ENCODE data around the gene MZF1. TPM values are rescaled to one million over a fixed set of nuclear protein-coding genes. Genes with fewer than 3 reads are reported as not detected.
A peak's percentile ranks its signal among the peaks of the same experiment; 100 is the strongest.

MZF1 gene
- total RNA-seq, 1 experiment from 2014 or later = 25.9 TPM

GRCh38 chr19:58521651-58522050 lies 51.5 kb downstream of the MZF1 start:
- TF ChIP-seq TCF7L2 (IDR thresholded peaks at IDR 0.05; ENCODE audit: low read depth, low read length) (no peak), SIN3A (IDR thresholded peaks at IDR 0.05; ENCODE audit: borderline replicate concordance, insufficient read depth, low read depth, low read length) (no peak)
- no peak for DNase-seq (ENCODE audit: low read depth, low spot score)
- Histone ChIP-seq H3K27ac (ENCODE audit: low read length) (peak overlapping the region; percentile 75), H3K27me3 (ENCODE audit: control insufficient read depth, insufficient read depth, low read length) (no peaks in the 10 kb centered on the region), H3K4me3 (ENCODE audit: low read depth in 2 of 2, low read length in 2 of 2) (peak overlapping the region in 1 of 2 experiments; percentile 38; a peak in 2 of 4 replicates), H3K9me3 (ENCODE audit: control insufficient read depth, insufficient read depth, low read depth, low read length) (no peaks in the 10 kb centered on the region), H3K36me3 (ENCODE audit: control insufficient read depth, insufficient read depth, low read length) (no peaks in the 10 kb centered on the region; the same call in 1 of the 2 replicates), H3K4me1 (ENCODE audit: control insufficient read depth, insufficient read depth, low read length) (peaks cover 20% of the 10 kb centered on the region)
- BruUV-seq (replicated peaks) = no TSS peak
- intact Hi-C loops (cut with micrococcal nuclease; ENCODE audit: unreplicated experiment) = no loop called here
- ATAC-seq = no peak
- in situ Hi-C loops (cut with HindIII; ENCODE audit: low pct_unique_long_range_greater_than_20kb, low sequenced_read_pairs) = no loop called here
- CTCF ChIA-PET = interaction anchor here (0.6 to 3.0 kb wide), 2 partner anchors 22 to 58 kb away, joined by 5 to 11 read pairs; partner anchors contain the start of gene TRIM28
- POLR2A ChIA-PET = interaction anchor here (0.6 to 0.8 kb wide), 4 partner anchors 33 to 54 kb away, joined by 3 to 9 read pairs (median 8); partner anchors contain the start of genes CHMP2A and UBE2M

GRCh38 chr19:58520257-58520599 lies 52.9 kb downstream of the MZF1 start:
- no TSS peak for BruUV-seq (replicated peaks)
- Histone ChIP-seq H3K27me3 (ENCODE audit: control insufficient read depth, insufficient read depth, low read length) (no peaks in the 10 kb centered on the region), H3K27ac (ENCODE audit: low read length) (peak overlapping the region; percentile 99), H3K9me3 (ENCODE audit: control insufficient read depth, insufficient read depth, low read depth, low read length) (no peaks in the 10 kb centered on the region), H3K4me1 (ENCODE audit: control insufficient read depth, insufficient read depth, low read length) (peaks cover 28% of the 10 kb centered on the region), H3K4me3 (ENCODE audit: low read depth in 2 of 2, low read length in 2 of 2) (peak overlapping the region; percentile 72 to 98), H3K36me3 (ENCODE audit: control insufficient read depth, insufficient read depth, low read length) (no peaks in the 10 kb centered on the region; the same call in 1 of the 2 replicates)
- ATAC-seq = no peak
- no peak for DNase-seq (ENCODE audit: low read depth, low spot score)
- TF ChIP-seq SIN3A (IDR thresholded peaks at IDR 0.05; ENCODE audit: borderline replicate concordance, insufficient read depth, low read depth, low read length) (no peak), TCF7L2 (IDR thresholded peaks at IDR 0.05; ENCODE audit: low read depth, low read length) (no peak), POLR2AphosphoS5 (IDR thresholded peaks at IDR 0.05; ENCODE audit: low read depth, low read length) (no peak), CTCF (IDR thresholded peaks at IDR 0.05) (no peak), REST (IDR thresholded peaks at IDR 0.05; ENCODE audit: insufficient read depth in 1 of 2, low read depth in 2 of 2, low read length in 1 of 2) (no peak)
- CTCF ChIA-PET = interaction anchor here (1.0 to 3.0 kb wide), 5 partner anchors 24 to 173 kb away, joined by 3 to 11 read pairs (median 8); partner anchors contain the start of genes CHMP2A and TRIM28
- POLR2A ChIA-PET = interaction anchor here (0.5 to 1.6 kb wide), 6 partner anchors 8 to 1200 kb away, joined by 3 to 10 read pairs (median 6); partner anchors contain the start of genes CHMP2A, TRIM28 and ZNF543
- in situ Hi-C loops (cut with HindIII; ENCODE audit: low pct_unique_long_range_greater_than_20kb, low sequenced_read_pairs) (no loop called here), intact Hi-C loops (cut with micrococcal nuclease; ENCODE audit: unreplicated experiment) (no loop called here)

All from Panc1 (cell line).